ENCODE measurements around the gene TBC1D10A. TPM values are rescaled to one million over a fixed set of nuclear protein-coding genes. Genes with fewer than 3 reads are reported as not detected.

The TBC1D10A gene
- total RNA-seq, 2 donors from 2014 or later, result 46.1 to 51.2 TPM

- TF ChIP-seq CTCF (IDR thresholded peaks at IDR 0.05) (no peak), POLR2AphosphoS5 (IDR thresholded peaks at IDR 0.05) (no peak), POLR2A (IDR thresholded peaks at IDR 0.05) (no peak)
- Histone ChIP-seq H3K4me1 (replicated peaks) (peaks cover 18% of the 10 kb centered on the region), H3K9me3 (no peaks in the 10 kb centered on the region), H3K36me3 (no peaks in the 10 kb centered on the region), H3K4me3 (no peak overlapping the region), H3K27me3 (replicated peaks; ENCODE audit: insufficient read depth) (no peaks in the 10 kb centered on the region), H3K27ac (no peak overlapping the region)
- intact Hi-C loops (cut with DNase I), result no loop called here
- 95% methylated on average over 3 of the region's 3 CpGs for WGBS
- DNase-seq (ENCODE audit: low spot score), result no peak
Observed at GRCh38 chr22:30320021-30320556, 6.7 kb downstream of the TBC1D10A start.

DNA sequence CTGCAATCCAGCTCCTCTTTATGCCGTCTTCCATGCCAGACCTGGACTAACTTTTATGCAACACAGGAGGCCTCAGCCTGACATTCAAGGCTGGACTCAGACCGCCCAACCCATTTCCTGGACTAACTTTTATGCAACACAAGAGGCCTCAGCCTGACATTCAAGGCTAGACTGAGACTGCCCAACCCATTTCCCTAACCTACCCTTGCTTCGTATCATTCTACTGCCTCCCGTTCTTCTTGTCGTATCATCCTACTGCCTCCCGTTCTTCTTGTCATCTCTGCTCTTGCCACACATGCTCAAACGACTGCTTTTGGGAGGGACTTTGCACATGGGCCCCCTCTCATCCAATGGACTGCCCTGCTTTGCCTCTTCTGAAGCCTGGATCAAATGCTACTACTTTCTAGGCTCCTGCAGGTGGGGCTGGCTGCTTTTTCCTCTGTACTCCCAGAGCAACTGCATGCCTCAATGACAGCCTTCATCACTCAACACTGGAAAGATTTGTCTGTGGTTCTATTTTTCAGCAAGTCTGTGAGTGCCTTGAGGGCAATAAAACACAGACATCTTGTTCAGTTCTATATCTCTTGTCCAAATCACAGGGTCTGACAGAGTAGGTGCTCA is 7.8 kb downstream of the TBC1D10A start:
- intact Hi-C loops (cut with DNase I), result no loop called here
- Histone ChIP-seq H3K9me3 (no peaks in the 10 kb centered on the region), H3K27me3 (replicated peaks; ENCODE audit: insufficient read depth) (no peaks in the 10 kb centered on the region), H3K27ac (no peak overlapping the region), H3K4me3 (no peak overlapping the region), H3K36me3 (no peaks in the 10 kb centered on the region), H3K4me1 (replicated peaks) (peaks cover 13% of the 10 kb centered on the region)
- DNase-seq (ENCODE audit: low spot score), result no peak
- whole genome bisulfite sequencing, result 83% methylated on average over 7 of the region's 7 CpGs
- no peak for TF ChIP-seq POLR2A (IDR thresholded peaks at IDR 0.05)
- no peak for TF ChIP-seq POLR2AphosphoS5 (IDR thresholded peaks at IDR 0.05)
- TF ChIP-seq CTCF (IDR thresholded peaks at IDR 0.05), result no peak

DNA sequence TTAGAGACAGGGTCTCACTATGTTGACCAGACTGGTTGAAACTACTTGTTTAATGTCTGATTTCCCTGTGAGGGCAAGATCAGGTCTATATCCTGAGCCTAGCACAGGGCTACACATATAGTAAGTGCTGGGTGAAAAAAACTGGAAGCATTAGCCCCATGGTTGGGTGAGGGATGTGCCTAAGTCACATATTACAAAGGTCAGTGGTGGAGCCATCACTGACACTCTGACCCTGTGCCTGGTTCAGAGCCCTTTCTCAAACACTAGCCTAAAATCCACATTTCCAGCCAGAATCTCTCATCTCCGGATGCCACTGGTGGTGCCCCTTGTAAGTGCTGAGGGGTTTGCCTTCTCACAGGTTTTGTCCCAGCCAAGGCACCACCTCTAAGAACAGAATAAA is 9.0 kb downstream of the TBC1D10A start:
- 100% methylated on average over 1 of the region's 1 CpG for WGBS
- intact Hi-C loops (cut with DNase I), result no loop called here
- peaks cover 13% of the 10 kb centered on the region for H3K4me1 ChIP-seq (replicated peaks)
- no peak overlapping the region for H3K27ac ChIP-seq
- H3K27me3 ChIP-seq (replicated peaks; ENCODE audit: insufficient read depth), result no peaks in the 10 kb centered on the region
- DNase-seq (ENCODE audit: low spot score), result no peak
- no peaks in the 10 kb centered on the region for H3K36me3 ChIP-seq
- H3K9me3 ChIP-seq, result no peaks in the 10 kb centered on the region
- no peak for TF ChIP-seq CTCF (IDR thresholded peaks at IDR 0.05)
- no peak for TF ChIP-seq POLR2AphosphoS5 (IDR thresholded peaks at IDR 0.05)
- TF ChIP-seq POLR2A (IDR thresholded peaks at IDR 0.05), result no peak
- H3K4me3 ChIP-seq, result no peak overlapping the region

- H3K4me3 ChIP-seq, result no peak overlapping the region
- H3K27ac ChIP-seq, result no peak overlapping the region
- no peaks in the 10 kb centered on the region for H3K27me3 ChIP-seq (replicated peaks; ENCODE audit: insufficient read depth)
- intact Hi-C loops (cut with DNase I), result no loop called here
- 81% methylated on average over 2 of the region's 2 CpGs for WGBS
- no peak for DNase-seq (ENCODE audit: low spot score)
- TF ChIP-seq POLR2AphosphoS5 (IDR thresholded peaks at IDR 0.05) (no peak), POLR2A (IDR thresholded peaks at IDR 0.05) (no peak), CTCF (IDR thresholded peaks at IDR 0.05) (no peak)
- no peaks in the 10 kb centered on the region for H3K9me3 ChIP-seq
- peaks cover 16% of the 10 kb centered on the region for H3K4me1 ChIP-seq (replicated peaks)
- H3K36me3 ChIP-seq, result no peaks in the 10 kb centered on the region
Observed at GRCh38 chr22:30315962-30316576, 10.7 kb downstream of the TBC1D10A start.

- no peak for TF ChIP-seq POLR2A (IDR thresholded peaks at IDR 0.05)
- TF ChIP-seq CTCF (IDR thresholded peaks at IDR 0.05), result no peak
- TF ChIP-seq POLR2AphosphoS5 (IDR thresholded peaks at IDR 0.05), result no peak
- intact Hi-C loops (cut with DNase I), result no loop called here
- no peaks in the 10 kb centered on the region for H3K36me3 ChIP-seq
- 74% methylated on average over 8 of the region's 8 CpGs for WGBS
- no peaks in the 10 kb centered on the region for H3K27me3 ChIP-seq (replicated peaks; ENCODE audit: insufficient read depth)
- peaks cover 20% of the 10 kb centered on the region for H3K4me1 ChIP-seq (replicated peaks)
- no peaks in the 10 kb centered on the region for H3K9me3 ChIP-seq
- no peak for DNase-seq (ENCODE audit: low spot score)
- no peak overlapping the region for H3K4me3 ChIP-seq
- H3K27ac ChIP-seq, result no peak overlapping the region
Observed at GRCh38 chr22:30314915-30315314, 11.8 kb downstream of the TBC1D10A start.

Data from prostate gland (tissue), 2 donors.